T-helper 2 cell treated with Interferon-gamma antibody and Interleukin-4, amounts not matched to agents 5 μg/mL and 100 μg/mL, for 36 hours (primary cell): ENCODE measurements around the gene PLGRKT.
"Not testable (repeated sequence)": the region's sequence is repeated elsewhere in the genome, so short reads cannot be mapped to it uniquely, and the experiment has no call there.

Experiments used
- DNase-seq: peaks from one replicate; pipeline ENCODE4 v3.0.0; 2021; ENCODE audit warnings: low spot score
- H3K27ac Mint-ChIP-seq: one replicate; pipeline ENCODE4 v1.8.0; 2021; ENCODE audit warnings: mild to moderate bottlenecking, mixed read lengths
- H3K27me3 Mint-ChIP-seq: one replicate; pipeline ENCODE4 v1.8.0; 2021; ENCODE audit warnings: low read depth, mixed read lengths
- H3K36me3 Mint-ChIP-seq: one replicate; pipeline ENCODE4 v1.8.0; 2021; ENCODE audit warnings: low read depth, mixed read lengths
- H3K4me1 Mint-ChIP-seq: one replicate; pipeline ENCODE4 v1.8.0; 2021; ENCODE audit warnings: low read depth, mixed read lengths
- H3K4me3 Mint-ChIP-seq: one replicate; pipeline ENCODE4 v1.8.0; 2022; ENCODE audit warnings: mild to moderate bottlenecking, moderate library complexity, mixed read lengths
- H3K9me3 Mint-ChIP-seq: one replicate; pipeline ENCODE4 v1.8.0; 2021; ENCODE audit warnings: mixed read lengths

Gene PLGRKT

GRCh38 chr9:5437254-5438216 is at the start of gene PLGRKT:
PLGRKT (minus strand) TSS chr9:5437925; CDS start chr9:5431977, 5,948 bp downstream.
- Mint-ChIP-seq H3K27ac (peak within 1 kb of the TSS; percentile 96), H3K9me3 (peaks cover 3% of the 10 kb centered on the region), H3K36me3 (peaks cover 29% of the 10 kb centered on the region), H3K4me3 (peak within 1 kb of the TSS; percentile 97), H3K27me3 (no peaks in the 10 kb centered on the region), H3K4me1 (peaks cover 36% of the 10 kb centered on the region)
- peak; percentile 91 for DNase-seq

- Mint-ChIP-seq H3K27ac (no peak overlapping the region), H3K9me3 (no peaks in the 10 kb centered on the region), H3K4me1 (peaks cover 9% of the 10 kb centered on the region), H3K4me3 (no peak overlapping the region), H3K27me3 (no peaks in the 10 kb centered on the region), H3K36me3 (no peaks in the 10 kb centered on the region)
- DNase-seq = no peak
These were observed 49.3 kb upstream of the PLGRKT start for GRCh38 chr9:5486988-5487387.

- no peak overlapping the region for H3K4me3 Mint-ChIP-seq
- H3K27me3 Mint-ChIP-seq = no peaks in the 10 kb centered on the region
- no peak overlapping the region for H3K27ac Mint-ChIP-seq
- no peaks in the 10 kb centered on the region for H3K9me3 Mint-ChIP-seq
- no peak for DNase-seq
- no peaks in the 10 kb centered on the region for H3K36me3 Mint-ChIP-seq
- H3K4me1 Mint-ChIP-seq = peaks cover 9% of the 10 kb centered on the region
These were observed 47.8 kb upstream of the PLGRKT start for GRCh38 chr9:5485378-5486085.

- H3K9me3 Mint-ChIP-seq = peaks cover 4% of the 10 kb centered on the region
- H3K4me1 Mint-ChIP-seq = peaks cover 1% of the 10 kb centered on the region
- DNase-seq = no peak
- H3K36me3 Mint-ChIP-seq = no peaks in the 10 kb centered on the region
- no peak overlapping the region for H3K4me3 Mint-ChIP-seq
- no peaks in the 10 kb centered on the region for H3K27me3 Mint-ChIP-seq
- no peak overlapping the region for H3K27ac Mint-ChIP-seq
These were observed 45.6 kb upstream of the PLGRKT start for GRCh38 chr9:5483306-5483705.

GRCh38 chr9:5482194-5482593 is 44.5 kb upstream of the PLGRKT start:
- no peak for DNase-seq
- Mint-ChIP-seq H3K9me3 (peaks cover 4% of the 10 kb centered on the region), H3K4me3 (no peak overlapping the region), H3K27me3 (no peaks in the 10 kb centered on the region), H3K27ac (no peak overlapping the region), H3K36me3 (no peaks in the 10 kb centered on the region), H3K4me1 (peaks cover 3% of the 10 kb centered on the region)

GRCh38 chr9:5481322-5482040 is 43.8 kb upstream of the PLGRKT start:
- peaks cover 5% of the 10 kb centered on the region for H3K9me3 Mint-ChIP-seq
- no peak overlapping the region for H3K27ac Mint-ChIP-seq
- peaks cover 3% of the 10 kb centered on the region for H3K4me1 Mint-ChIP-seq
- H3K36me3 Mint-ChIP-seq = peaks cover under 1% of the 10 kb centered on the region
- DNase-seq = no peak
- H3K27me3 Mint-ChIP-seq = no peaks in the 10 kb centered on the region
- no peak overlapping the region for H3K4me3 Mint-ChIP-seq

- peaks cover 3% of the 10 kb centered on the region for H3K4me1 Mint-ChIP-seq
- H3K4me3 Mint-ChIP-seq = no peak overlapping the region
- no peaks in the 10 kb centered on the region for H3K27me3 Mint-ChIP-seq
- no peak overlapping the region for H3K27ac Mint-ChIP-seq
- H3K9me3 Mint-ChIP-seq = peaks cover 8% of the 10 kb centered on the region
- no peak for DNase-seq
- H3K36me3 Mint-ChIP-seq = peaks cover 1% of the 10 kb centered on the region
These were observed 43.2 kb upstream of the PLGRKT start for GRCh38 chr9:5480919-5481318.

- H3K27ac Mint-ChIP-seq = no peak overlapping the region
- H3K36me3 Mint-ChIP-seq = peaks cover 3% of the 10 kb centered on the region
- no peaks in the 10 kb centered on the region for H3K27me3 Mint-ChIP-seq
- peaks cover 3% of the 10 kb centered on the region for H3K4me1 Mint-ChIP-seq
- peaks cover 11% of the 10 kb centered on the region for H3K9me3 Mint-ChIP-seq
- H3K4me3 Mint-ChIP-seq = no peak overlapping the region
- DNase-seq = no peak
These were observed 42.4 kb upstream of the PLGRKT start for GRCh38 chr9:5479994-5480694.

- Mint-ChIP-seq H3K4me1 (peaks cover 3% of the 10 kb centered on the region), H3K27me3 (no peaks in the 10 kb centered on the region), H3K4me3 (no peak overlapping the region), H3K9me3 (peaks cover 18% of the 10 kb centered on the region), H3K36me3 (peaks cover 3% of the 10 kb centered on the region), H3K27ac (no peak overlapping the region)
- peak; percentile 40 for DNase-seq
These were observed 40.5 kb upstream of the PLGRKT start for GRCh38 chr9:5478206-5478605.

GRCh38 chr9:5475611-5476010 is 37.9 kb upstream of the PLGRKT start:
- not testable (repeated sequence) for H3K27me3 Mint-ChIP-seq, H3K27ac Mint-ChIP-seq, H3K36me3 Mint-ChIP-seq, H3K4me1 Mint-ChIP-seq, DNase-seq, H3K4me3 Mint-ChIP-seq
- peaks cover 20% of the 10 kb centered on the region for H3K9me3 Mint-ChIP-seq

GRCh38 chr9:5470816-5471215 is 33.1 kb upstream of the PLGRKT start:
- Mint-ChIP-seq H3K27me3 (no peaks in the 10 kb centered on the region), H3K36me3 (peaks cover 36% of the 10 kb centered on the region), H3K4me1 (peaks cover 5% of the 10 kb centered on the region), H3K9me3 (peaks cover 13% of the 10 kb centered on the region), H3K27ac (no peak overlapping the region), H3K4me3 (no peak overlapping the region)
- no peak for DNase-seq

- Mint-ChIP-seq H3K27me3 (no peaks in the 10 kb centered on the region), H3K4me1 (peaks cover 5% of the 10 kb centered on the region), H3K36me3 (peaks cover 40% of the 10 kb centered on the region), H3K9me3 (peaks cover 9% of the 10 kb centered on the region), H3K4me3 (no peak overlapping the region), H3K27ac (no peak overlapping the region)
- no peak for DNase-seq
These were observed 32.4 kb upstream of the PLGRKT start for GRCh38 chr9:5470122-5470521.

GRCh38 chr9:5468850-5469249 is 31.1 kb upstream of the PLGRKT start:
- DNase-seq = no peak
- H3K36me3 Mint-ChIP-seq = peaks cover 50% of the 10 kb centered on the region
- no peaks in the 10 kb centered on the region for H3K27me3 Mint-ChIP-seq
- no peak overlapping the region for H3K27ac Mint-ChIP-seq
- H3K4me1 Mint-ChIP-seq = peaks cover 5% of the 10 kb centered on the region
- H3K4me3 Mint-ChIP-seq = no peak overlapping the region
- H3K9me3 Mint-ChIP-seq = peaks cover 9% of the 10 kb centered on the region
